HG03280 (cell line): Measurements from ENCODE around the gene GOLGA6L9.
"Not testable (repeated sequence)": the region's sequence is repeated elsewhere in the genome, so short reads cannot be mapped to it uniquely, and the experiment has no call there.

Experiments used
- ATAC-seq: cut with Tn5 transposase; IDR thresholded peaks from one replicate; pipeline ENCODE4 v1.9.1; 2021; ENCODE audit warnings: mild to moderate bottlenecking, moderate library complexity; ENCODE audit not compliant: unreplicated experiment

The GOLGA6L9 gene

GRCh38 chr15:82465629-82466028 is 36.0 kb downstream of the GOLGA6L9 start:
- not testable (repeated sequence) for ATAC-seq

DNA sequence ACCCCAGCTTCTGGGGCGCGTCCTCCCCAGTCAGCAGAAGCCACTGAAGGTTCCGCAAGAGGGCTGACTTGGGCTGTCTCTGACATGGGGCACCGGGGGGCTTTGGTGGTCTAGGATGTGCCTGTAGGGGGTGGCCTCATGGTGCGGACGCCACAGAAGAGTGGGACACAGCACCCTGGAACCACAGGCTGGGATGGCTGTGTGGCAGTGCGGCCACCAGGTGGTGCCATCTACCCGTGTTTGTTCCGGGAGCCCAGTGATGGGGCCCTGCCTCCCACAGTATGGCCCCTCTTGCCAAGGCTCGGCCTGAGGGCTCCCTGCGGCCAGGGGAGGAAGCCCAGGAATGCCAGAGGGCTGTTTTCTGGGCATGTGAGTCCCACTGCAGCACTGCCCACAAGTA is 38.6 kb downstream of the GOLGA6L9 start:
- peak; percentile 91 for ATAC-seq

DNA sequence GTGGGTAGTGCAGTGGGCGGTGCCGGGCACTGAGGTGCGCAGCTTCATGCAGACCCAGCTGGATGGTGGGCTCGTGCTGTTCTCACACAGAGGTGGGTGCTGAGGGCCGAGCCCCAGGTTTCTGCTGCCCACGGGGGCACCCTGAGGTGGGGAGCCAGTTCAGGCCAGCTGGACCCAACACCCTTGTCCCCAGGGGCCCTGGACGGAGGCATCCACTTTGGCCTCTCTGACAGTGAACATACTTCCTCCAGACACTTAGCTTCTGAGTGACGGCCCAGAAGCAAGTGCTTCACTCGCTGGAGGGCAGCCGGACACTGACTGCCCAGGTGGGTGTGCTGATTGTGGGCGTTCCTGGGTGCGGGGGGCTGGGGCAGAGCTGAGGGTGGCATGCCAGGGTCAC is 39.8 kb downstream of the GOLGA6L9 start:
- ATAC-seq = not testable (repeated sequence)

GRCh38 chr15:82472269-82472982 is 42.8 kb downstream of the GOLGA6L9 start:
- ATAC-seq = not testable (repeated sequence)

- not testable (repeated sequence) for ATAC-seq
Measured at GRCh38 chr15:82474596-82475325, 45.1 kb downstream of the GOLGA6L9 start.

DNA sequence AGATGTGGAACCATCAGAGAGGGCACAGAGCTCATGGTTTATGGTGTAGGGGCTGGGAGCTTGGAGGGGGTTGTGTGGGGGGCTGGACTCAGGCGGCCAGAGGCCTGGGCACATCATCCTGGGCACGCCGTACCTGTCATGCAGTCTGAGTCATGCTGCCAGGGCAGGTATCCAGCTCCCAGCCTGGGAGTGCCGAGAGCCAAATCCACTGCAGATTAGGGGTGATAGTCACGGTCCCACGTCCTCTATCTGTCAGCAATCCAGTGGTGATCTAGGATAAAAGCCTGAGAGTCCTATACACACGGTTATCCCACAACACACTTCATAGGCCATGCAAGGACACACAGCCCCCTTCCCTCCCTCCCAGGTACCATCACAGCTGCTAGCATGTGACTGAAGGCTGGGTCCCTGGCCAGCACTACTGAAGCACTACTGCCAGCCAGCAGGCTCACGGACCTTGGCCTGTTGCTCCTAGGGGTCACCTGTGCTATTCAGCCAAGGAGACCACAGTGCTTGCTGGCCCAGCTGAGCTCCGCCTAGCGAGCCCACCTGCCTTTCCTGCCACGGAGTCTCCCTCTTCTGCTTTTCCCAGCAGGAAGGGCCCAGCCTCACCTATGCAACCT is 45.8 kb downstream of the GOLGA6L9 start:
- not testable (repeated sequence) for ATAC-seq

DNA sequence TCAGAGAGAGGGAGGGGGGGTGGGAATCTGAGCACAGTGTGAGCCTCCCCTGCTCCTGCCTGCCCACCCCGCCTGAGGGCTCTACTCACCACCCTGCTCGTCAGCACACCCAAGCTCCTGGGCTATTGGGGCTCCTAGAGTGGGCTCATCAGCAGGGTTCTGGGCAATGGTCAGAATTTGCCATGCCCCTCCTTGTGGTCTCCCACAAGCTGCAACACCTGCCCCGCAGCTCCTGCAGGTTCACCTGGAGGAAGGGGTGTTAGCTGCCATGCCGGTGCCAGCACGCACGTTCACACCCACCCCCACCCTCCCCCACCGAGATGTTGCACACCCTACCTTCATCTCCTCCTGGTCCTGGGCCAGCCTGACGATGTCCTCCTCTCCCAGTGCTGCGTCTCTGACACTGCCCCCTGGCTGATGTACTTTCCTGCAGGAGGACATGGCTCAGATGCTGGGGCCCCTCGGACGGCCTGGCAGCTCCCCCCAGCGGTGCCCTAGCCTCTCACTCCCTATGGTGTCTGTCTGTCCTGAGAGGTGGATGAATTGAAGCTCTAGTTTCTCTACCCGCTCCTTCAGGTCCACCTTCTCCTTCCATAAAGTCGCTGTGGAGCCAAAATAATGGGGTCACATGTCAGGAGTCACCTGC is 47.2 kb downstream of the GOLGA6L9 start:
- ATAC-seq = not testable (repeated sequence)

- ATAC-seq = not testable (repeated sequence)
Measured at GRCh38 chr15:82477343-82478057, 47.9 kb downstream of the GOLGA6L9 start.
